Hepatocyte (in vitro differentiated cells): ENCODE results near the gene TXNRD1. TPM values are rescaled to one million over a fixed set of nuclear protein-coding genes. Genes with fewer than 3 reads are reported as not detected.

Experiments
- DNase-seq: peaks from one replicate; pipeline ENCODE4 v3.0.0-alpha.2; 2016; ENCODE audit warnings: low spot score
- H2AFZ ChIP-seq: fragments of 200-600 bp; sonication (generic); 2 replicates; pipeline ENCODE4 v1.6.0; 2016; ENCODE audit warnings: antibody characterized with exemption, mild to moderate bottlenecking
- H3K27ac ChIP-seq: fragments of 200-600 bp; sonication (generic); 2 replicates; pipeline ENCODE4 v1.5.1; 2016; ENCODE audit warnings: mild to moderate bottlenecking
- H3K27me3 ChIP-seq: fragments of 200-600 bp; sonication (generic); 2 replicates; pipeline ENCODE4 v1.6.1; 2016
- H3K36me3 ChIP-seq: fragments of 200-600 bp; sonication (generic); replicated peaks from 2 replicates; pipeline ENCODE4 v1.5.1; 2016; ENCODE audit warnings: low read depth; ENCODE audit not compliant: insufficient read depth
- H3K4me1 ChIP-seq: fragments of 200-600 bp; sonication (generic); 2 replicates; pipeline ENCODE4 v1.5.1; 2016; ENCODE audit warnings: mild to moderate bottlenecking, moderate library complexity; ENCODE audit not compliant: insufficient read depth
- H3K4me2 ChIP-seq: fragments of 200-600 bp; sonication (generic); 2 replicates; pipeline ENCODE4 v1.6.0; 2016
- H3K4me3 ChIP-seq: fragments of 200-600 bp; sonication (generic); 2 replicates; pipeline ENCODE4 v1.5.1; 2016; ENCODE audit warnings: mild to moderate bottlenecking
- H3K79me2 ChIP-seq: fragments of 200-600 bp; sonication (generic); 2 replicates; pipeline ENCODE4 v1.6.0; 2017; ENCODE audit warnings: mild to moderate bottlenecking
- H3K9me2 ChIP-seq: fragments of 200-600 bp; sonication (generic); replicated peaks from 2 replicates; pipeline ENCODE4 v1.6.0; 2017; ENCODE audit warnings: mild to moderate bottlenecking; ENCODE audit not compliant: insufficient read depth
- H3K9me3 ChIP-seq: fragments of 200-600 bp; sonication (generic); 2 replicates; pipeline ENCODE4 v1.5.1; 2016; ENCODE audit warnings: low read depth, mild to moderate bottlenecking
- H4K20me1 ChIP-seq: fragments of 200-600 bp; sonication (generic); 2 replicates; pipeline ENCODE4 v1.6.0; 2016; ENCODE audit warnings: mild to moderate bottlenecking; ENCODE audit not compliant: insufficient read depth, poor library complexity, severe bottlenecking
- CTCF ChIP-seq: fragments of 200-600 bp; sonication (generic); IDR thresholded peaks from 2 replicates; pipeline ENCODE4 v1.5.1; 2016; ENCODE audit warnings: antibody characterized with exemption, mild to moderate bottlenecking; ENCODE audit not compliant: poor library complexity
- EZH2 ChIP-seq: fragments of 200-600 bp; sonication (generic); IDR thresholded peaks from 2 replicates; pipeline ENCODE4 v1.6.1; 2016; ENCODE audit warnings: antibody characterized with exemption, mild to moderate bottlenecking, borderline replicate concordance
- EZH2phosphoT487 ChIP-seq: fragments of 200-600 bp; sonication (generic); IDR thresholded peaks from one replicate; pipeline ENCODE4 v1.6.1; 2018; ENCODE audit warnings: antibody characterized with exemption, mild to moderate bottlenecking, low read depth, moderate library complexity; ENCODE audit not compliant: unreplicated experiment, severe bottlenecking
- WGBS: methylation state at CpG from one replicate; pipeline ENCODE4 v1.1.6; 2016; ENCODE audit warnings: low lambda C conversion rate; ENCODE audit errors: missing lambda C conversion rate; 5-methylcytosine and 5-hydroxymethylcytosine counted together
- polyA plus RNA-seq: library from polyadenylated mRNA; unstranded; fragments of >200 nt; fragmentation: Nextera tagmentation; extraction: Ambion mirVana; gene quantifications from 2 replicates; pipeline ENCODE4 v1.2.1, GENCODE V29; 2016
- total RNA-seq: library from RNA; depleted of rRNA; stranded (reverse); fragments of >200 nt; gene quantifications from 2 replicates; pipeline ENCODE4 v1.2.3, GENCODE V29; 2014

Gene TXNRD1
- total and polyA plus RNA-seq, 2 experiments from 2014 or later, result 49.8 to 113 TPM

- H3K9me2 ChIP-seq, result no peaks in the 10 kb centered on the region
- H3K36me3 ChIP-seq, result no peaks in the 10 kb centered on the region
- H3K4me2 ChIP-seq, result no peak overlapping the region
- no peaks in the 10 kb centered on the region for H3K27me3 ChIP-seq
- no peak for TF ChIP-seq EZH2phosphoT487
- TF ChIP-seq EZH2, result no peak
- no peak for TF ChIP-seq CTCF
- no peak for DNase-seq
- H3K27ac ChIP-seq, result no peak overlapping the region
- H2AFZ ChIP-seq, result no peak overlapping the region
- WGBS, result 92% methylated on average over 2 of the region's 2 CpGs
- no peaks in the 10 kb centered on the region for H3K9me3 ChIP-seq
- H3K4me3 ChIP-seq, result no peak overlapping the region
- H3K4me1 ChIP-seq, result no peaks in the 10 kb centered on the region
- no peaks in the 10 kb centered on the region for H3K79me2 ChIP-seq
- no peaks in the 10 kb centered on the region for H4K20me1 ChIP-seq
Measured at GRCh38 chr12:104336115-104336514, 120.5 kb downstream of the TXNRD1 start.

- no peak overlapping the region for H2AFZ ChIP-seq
- no peaks in the 10 kb centered on the region for H3K9me3 ChIP-seq
- H3K36me3 ChIP-seq, result no peaks in the 10 kb centered on the region
- no peaks in the 10 kb centered on the region for H3K27me3 ChIP-seq
- no peaks in the 10 kb centered on the region for H3K4me1 ChIP-seq
- no peak overlapping the region for H3K4me3 ChIP-seq
- H4K20me1 ChIP-seq, result no peaks in the 10 kb centered on the region
- WGBS, result 85% methylated on average over 7 of the region's 7 CpGs
- no peak for DNase-seq
- TF ChIP-seq CTCF (no peak), EZH2phosphoT487 (no peak), EZH2 (no peak)
- no peaks in the 10 kb centered on the region for H3K9me2 ChIP-seq
- no peak overlapping the region for H3K4me2 ChIP-seq
- no peak overlapping the region for H3K27ac ChIP-seq
- H3K79me2 ChIP-seq, result no peaks in the 10 kb centered on the region
Measured at GRCh38 chr12:104337030-104337558, 121.5 kb downstream of the TXNRD1 start.

DNA sequence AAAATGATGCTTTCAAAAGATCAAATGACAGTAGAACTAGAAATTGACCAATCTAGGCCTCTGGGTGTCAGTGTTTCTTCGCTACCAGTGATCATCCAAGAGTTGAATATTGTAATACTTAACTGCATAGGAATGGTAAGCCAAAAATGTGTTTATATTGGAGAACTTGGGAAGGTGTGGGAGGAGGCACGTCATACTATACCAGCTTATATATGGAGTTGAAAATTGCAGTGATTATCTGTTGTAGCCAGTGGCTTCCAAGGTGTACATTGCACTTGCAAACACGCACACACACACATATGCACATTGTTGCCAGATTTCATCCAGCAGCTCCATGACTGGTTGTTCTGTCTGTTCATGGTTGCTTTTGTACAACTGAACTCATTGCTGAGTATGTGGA is 124.1 kb downstream of the TXNRD1 start:
- no peak for TF ChIP-seq CTCF
- TF ChIP-seq EZH2, result no peak
- no peak for TF ChIP-seq EZH2phosphoT487
- WGBS, result 91% methylated on average over 3 of the region's 3 CpGs
- Histone ChIP-seq H3K4me2 (no peak overlapping the region), H3K79me2 (no peaks in the 10 kb centered on the region), H3K9me2 (no peaks in the 10 kb centered on the region), H3K36me3 (no peaks in the 10 kb centered on the region), H3K9me3 (no peaks in the 10 kb centered on the region), H4K20me1 (no peaks in the 10 kb centered on the region), H3K27ac (no peak overlapping the region), H3K4me1 (no peaks in the 10 kb centered on the region), H3K27me3 (no peaks in the 10 kb centered on the region), H2AFZ (no peak overlapping the region), H3K4me3 (no peak overlapping the region)
- DNase-seq, result no peak

DNA sequence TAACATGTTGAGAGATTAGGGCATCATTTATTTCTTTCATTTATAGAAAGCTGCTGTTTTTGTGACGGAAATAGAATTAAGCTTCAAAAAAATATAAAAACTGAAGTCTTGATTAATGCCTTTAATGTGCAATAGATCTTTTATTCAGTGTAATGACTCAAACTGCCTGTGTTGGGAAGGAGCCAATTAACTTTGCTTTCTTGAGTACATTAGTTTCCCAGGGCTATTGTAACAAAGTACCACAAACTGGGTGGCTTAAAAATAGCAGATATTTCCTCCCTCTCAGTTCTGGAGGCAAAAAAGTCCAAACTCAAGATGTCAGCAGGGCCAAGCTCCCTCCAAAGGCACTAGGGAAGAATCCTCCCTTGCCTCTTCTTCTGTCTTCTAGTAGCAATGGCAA is 124.6 kb downstream of the TXNRD1 start:
- no peak for DNase-seq
- H3K9me3 ChIP-seq, result no peaks in the 10 kb centered on the region
- H2AFZ ChIP-seq, result no peak overlapping the region
- no peak overlapping the region for H3K4me2 ChIP-seq
- H3K36me3 ChIP-seq, result no peaks in the 10 kb centered on the region
- TF ChIP-seq EZH2 (no peak), EZH2phosphoT487 (no peak), CTCF (no peak)
- no peak overlapping the region for H3K27ac ChIP-seq
- H3K4me1 ChIP-seq, result no peaks in the 10 kb centered on the region
- no peaks in the 10 kb centered on the region for H3K79me2 ChIP-seq
- no peaks in the 10 kb centered on the region for H4K20me1 ChIP-seq
- no peaks in the 10 kb centered on the region for H3K27me3 ChIP-seq
- H3K4me3 ChIP-seq, result no peak overlapping the region
- 86% methylated on average over 1 of the region's 1 CpG for WGBS
- no peaks in the 10 kb centered on the region for H3K9me2 ChIP-seq
